AG09309 (cell line): ENCODE data around the gene CPA2.

ENCODE experiments used
- DNase-seq: peaks from one replicate; pipeline ENCODE4 v3.0.0-alpha.2; 2010; ENCODE audit warnings: low read depth
- H3K4me3 ChIP-seq: 2 replicates; pipeline ENCODE4 v1.5.1; 2011; ENCODE audit warnings: mild to moderate bottlenecking, low read depth, low read length, moderate library complexity; ENCODE audit not compliant: control insufficient read depth
- CTCF ChIP-seq: IDR thresholded peaks from 2 replicates; pipeline ENCODE4 v1.5.1; 2011; ENCODE audit warnings: mild to moderate bottlenecking, low read depth, low read length, inconsistent platforms; ENCODE audit not compliant: insufficient read depth, control insufficient read depth; ENCODE audit errors: missing control alignments

The CPA2 gene

GRCh38 chr7:130276796-130277762, 10.4 kb downstream of the CPA2 start:
- DNase-seq = no peak
- no peak for TF ChIP-seq CTCF
- no peak overlapping the region for H3K4me3 ChIP-seq

- no peak overlapping the region for H3K4me3 ChIP-seq
- TF ChIP-seq CTCF = peak; percentile 71
- DNase-seq = no peak
Observed at GRCh38 chr7:130277763-130278643, 11.3 kb downstream of the CPA2 start.

- H3K4me3 ChIP-seq = no peak overlapping the region
- no peak for TF ChIP-seq CTCF
- no peak for DNase-seq
Observed at GRCh38 chr7:130278860-130279259, 12.2 kb downstream of the CPA2 start.

- no peak for TF ChIP-seq CTCF
- no peak overlapping the region for H3K4me3 ChIP-seq
- no peak for DNase-seq
Observed at GRCh38 chr7:130279286-130279685, 12.6 kb downstream of the CPA2 start.

GRCh38 chr7:130279906-130280305, 13.2 kb downstream of the CPA2 start:
- no peak overlapping the region for H3K4me3 ChIP-seq
- no peak for DNase-seq
- TF ChIP-seq CTCF = no peak

- no peak for TF ChIP-seq CTCF
- no peak for DNase-seq
- no peak overlapping the region for H3K4me3 ChIP-seq
Observed at GRCh38 chr7:130281260-130281659, 14.6 kb downstream of the CPA2 start.
